SK-N-SH (cell line): ENCODE data around the gene PXMP4. TPM values are rescaled to one million over a fixed set of nuclear protein-coding genes. Genes with fewer than 3 reads are reported as not detected.

Source experiments
- CTCF ChIA-PET: fragments of 300-600, 350-600 bp; formaldehyde crosslinking; extraction: SDS; loops from one replicate; lab custom pipeline; 2021; lab: Yijun Ruan, JAX
- POLR2A ChIA-PET: fragments of 350-600 bp; sonication (Branson Sonifier 250); formaldehyde crosslinking; extraction: SDS; loops from one replicate; lab custom pipeline; 2020; ENCODE audit warnings: antibody characterized with exemption, inconsistent platforms; lab: Yijun Ruan, JAX
- DNase-seq: peaks from one replicate; pipeline ENCODE4 v3.0.0; 2012
- H2AFZ ChIP-seq: fragments of 200-600 bp; sonication (generic); 2 replicates; pipeline ENCODE4 v1.8.1; 2016; ENCODE audit warnings: antibody characterized with exemption, mild to moderate bottlenecking, low read depth
- H3F3A ChIP-seq: fragments of 200-600 bp; sonication (generic); replicated peaks from 2 replicates; pipeline ENCODE3; 2016; ENCODE audit warnings: antibody characterized with exemption, mild to moderate bottlenecking; ENCODE audit not compliant: insufficient read depth
- H3K27ac ChIP-seq, 2 experiments: fragments of 200-500 bp in 1 of 2; fragments of 200-600 bp in 1 of 2; sonication (Bioruptor generic) in 1 of 2; sonication (generic), shearing (Covaris generic) in 1 of 2; 2 replicates each; pipeline versions ENCODE4 v1.5.1 to v1.6.1; 2014 to 2016; ENCODE audit warnings: low read depth in 2 of 2, inconsistent platforms in 1 of 2, low read length in 1 of 2, mild to moderate bottlenecking in 1 of 2, mixed read lengths in 1 of 2
- H3K27me3 ChIP-seq: fragments of 200-600 bp; sonication (generic), shearing (Covaris generic); 2 replicates; pipeline ENCODE4 v1.6.1; 2016; ENCODE audit warnings: mixed run types; ENCODE audit not compliant: insufficient read depth
- H3K36me3 ChIP-seq, 2 experiments: fragments of 200-500 bp in 1 of 2; fragments of 200-600 bp in 1 of 2; sonication (Bioruptor generic) in 1 of 2; sonication (generic) in 1 of 2; replicated peaks in 1 of 2; 2 replicates each; pipeline versions ENCODE3 to v1.5.1; 2014 to 2016; ENCODE audit warnings: low read length in 1 of 2, mild to moderate bottlenecking in 1 of 2; ENCODE audit not compliant: insufficient read depth in 2 of 2, control insufficient read depth in 1 of 2
- H3K4me1 ChIP-seq, 2 experiments: fragments of 200-500 bp in 1 of 2; fragments of 200-600 bp in 1 of 2; sonication (Bioruptor generic) in 1 of 2; sonication (generic), shearing (Covaris generic) in 1 of 2; 2 replicates each; pipeline versions ENCODE4 v1.5.1 to v1.6.1; 2014 to 2016; ENCODE audit warnings: low read depth in 1 of 2, low read length in 1 of 2, mixed run types in 1 of 2; ENCODE audit not compliant: insufficient read depth in 2 of 2, control insufficient read depth in 1 of 2
- H3K4me2 ChIP-seq: fragments of 200-600 bp; sonication (generic), shearing (Covaris generic); 2 replicates; pipeline ENCODE4 v1.6.1; 2017; ENCODE audit warnings: mixed run types
- H3K4me3 ChIP-seq, 2 experiments: fragments of 200-500 bp in 1 of 2; fragments of 200-600 bp in 1 of 2; sonication (Bioruptor generic) in 1 of 2; sonication (generic), shearing (Covaris generic) in 1 of 2; 2 replicates each; pipeline versions ENCODE4 v1.5.1 to v1.8.1; 2014 to 2016; ENCODE audit warnings: low read depth in 2 of 2, inconsistent platforms in 1 of 2, low read length in 1 of 2, mild to moderate bottlenecking in 1 of 2, mixed read lengths in 1 of 2, moderate library complexity in 1 of 2
- H3K79me2 ChIP-seq: fragments of 200-600 bp; sonication (generic); 2 replicates; pipeline ENCODE4 v1.8.1; 2017; ENCODE audit warnings: mild to moderate bottlenecking; ENCODE audit not compliant: insufficient read depth
- H3K9ac ChIP-seq: fragments of 200-600 bp; sonication (generic); 2 replicates; pipeline ENCODE4 v1.6.1; 2017; ENCODE audit warnings: mixed run types
- H3K9me2 ChIP-seq: fragments of 200-600 bp; sonication (generic); 2 replicates; pipeline ENCODE4 v1.6.1; 2017; ENCODE audit warnings: mixed run types
- H3K9me3 ChIP-seq: fragments of 200-600 bp; sonication (generic); 2 replicates; pipeline ENCODE4 v1.6.1; 2017; ENCODE audit warnings: mixed run types, mild to moderate bottlenecking, moderate library complexity
- H4K20me1 ChIP-seq: fragments of 200-600 bp; sonication (generic); 2 replicates; pipeline ENCODE4 v1.6.1; 2017; ENCODE audit warnings: mild to moderate bottlenecking, mixed run types; ENCODE audit not compliant: insufficient read depth
- EP300 ChIP-seq, 2 experiments: IDR thresholded peaks; 2 replicates each; pipeline versions ENCODE4 v1.4.0 to v1.6.1; 2012; ENCODE audit warnings: borderline replicate concordance in 1 of 2, low read depth in 1 of 2, low read length in 1 of 2
- FOSL2 ChIP-seq: IDR thresholded peaks from 2 replicates; pipeline ENCODE4 v1.4.0; 2012; ENCODE audit warnings: low read depth, mild to moderate bottlenecking, moderate library complexity, borderline replicate concordance
- FOXJ3 ChIP-seq: sonication (generic); formaldehyde crosslinking; IDR thresholded peaks from 2 replicates; pipeline ENCODE4 v1.5.1; 2020; ENCODE audit warnings: mild to moderate bottlenecking, missing genetic modification reagents
- FOXM1 ChIP-seq: IDR thresholded peaks from 2 replicates; pipeline ENCODE4 v1.4.0; 2012; ENCODE audit warnings: low read depth, mild to moderate bottlenecking
- GABPA ChIP-seq: IDR thresholded peaks from 2 replicates; pipeline ENCODE4 v1.4.0; 2012; ENCODE audit warnings: low read depth, mild to moderate bottlenecking
- GATA2 ChIP-seq: sonication (generic); formaldehyde crosslinking; IDR thresholded peaks from 2 replicates; pipeline ENCODE4 v1.5.0; 2020; ENCODE audit warnings: mild to moderate bottlenecking, missing genetic modification reagents
- MXI1 ChIP-seq: IDR thresholded peaks from 2 replicates; pipeline ENCODE4 v1.6.1; 2012; ENCODE audit warnings: mild to moderate bottlenecking, low read depth, low read length, improper control_type of control experiment
- NFIC ChIP-seq: IDR thresholded peaks from 2 replicates; pipeline ENCODE4 v1.4.0; 2012; ENCODE audit warnings: borderline replicate concordance
- NRF1 ChIP-seq: IDR thresholded peaks from 2 replicates; pipeline ENCODE4 v1.6.1; 2012; ENCODE audit warnings: low read depth, mild to moderate bottlenecking, low read length
- RCOR1 ChIP-seq: fragments of 150-350 bp; IDR thresholded peaks from 2 replicates; pipeline ENCODE4 v1.6.1; 2017; ENCODE audit warnings: antibody characterized with exemption, low read length
- RXRA ChIP-seq: IDR thresholded peaks from 2 replicates; pipeline ENCODE4 v1.4.0; 2012; ENCODE audit warnings: low read depth, mild to moderate bottlenecking, borderline replicate concordance
- SIN3A ChIP-seq: IDR thresholded peaks from 2 replicates; pipeline ENCODE4 v1.6.1; 2012; ENCODE audit warnings: low read depth, mild to moderate bottlenecking, low read length, moderate library complexity, borderline replicate concordance
- TAF1 ChIP-seq: IDR thresholded peaks from 2 replicates; pipeline ENCODE4 v1.6.1; 2012; ENCODE audit warnings: low read depth, mild to moderate bottlenecking, low read length, moderate library complexity, borderline replicate concordance
- TCF12 ChIP-seq: IDR thresholded peaks from 2 replicates; pipeline ENCODE4 v1.4.0; 2012
- WGBS: methylation state at CpG from one replicate; pipeline ENCODE4 v1.1.6; 2017; ENCODE audit warnings: low lambda C conversion rate; 5-methylcytosine and 5-hydroxymethylcytosine counted together
- polyA plus RNA-seq, 3 experiments: library from polyadenylated mRNA; depleted of rRNA; stranded (reverse); fragments of >200 nt; gene quantifications; 2 replicates each; pipeline ENCODE4 v1.2.3, GENCODE V29; 2012
- TF ChIP-seq, protein P1 (sequence below): fragments of 200-600 bp; sonication (generic); IDR thresholded peaks from 2 replicates; pipeline ENCODE4 v1.6.1; 2017; ENCODE audit warnings: antibody characterized with exemption, mild to moderate bottlenecking, moderate library complexity
- TF ChIP-seq, protein P2 (sequence below): IDR thresholded peaks from 2 replicates; pipeline ENCODE4 v1.4.0; 2012; ENCODE audit warnings: low read depth, borderline replicate concordance
- TF ChIP-seq, protein P3 (sequence below): fragments of 150-350 bp; IDR thresholded peaks from 2 replicates; pipeline ENCODE4 v1.6.1; 2017; ENCODE audit warnings: antibody characterized with exemption, low read length, low read depth, borderline replicate concordance
- TF ChIP-seq, protein P4 (sequence below): IDR thresholded peaks from 2 replicates; pipeline ENCODE4; 2012

PXMP4 gene
- polyA plus RNA-seq, 1 of the 3 experiments (the other 2 are of a cell fraction) = 5.6 TPM

DNA sequence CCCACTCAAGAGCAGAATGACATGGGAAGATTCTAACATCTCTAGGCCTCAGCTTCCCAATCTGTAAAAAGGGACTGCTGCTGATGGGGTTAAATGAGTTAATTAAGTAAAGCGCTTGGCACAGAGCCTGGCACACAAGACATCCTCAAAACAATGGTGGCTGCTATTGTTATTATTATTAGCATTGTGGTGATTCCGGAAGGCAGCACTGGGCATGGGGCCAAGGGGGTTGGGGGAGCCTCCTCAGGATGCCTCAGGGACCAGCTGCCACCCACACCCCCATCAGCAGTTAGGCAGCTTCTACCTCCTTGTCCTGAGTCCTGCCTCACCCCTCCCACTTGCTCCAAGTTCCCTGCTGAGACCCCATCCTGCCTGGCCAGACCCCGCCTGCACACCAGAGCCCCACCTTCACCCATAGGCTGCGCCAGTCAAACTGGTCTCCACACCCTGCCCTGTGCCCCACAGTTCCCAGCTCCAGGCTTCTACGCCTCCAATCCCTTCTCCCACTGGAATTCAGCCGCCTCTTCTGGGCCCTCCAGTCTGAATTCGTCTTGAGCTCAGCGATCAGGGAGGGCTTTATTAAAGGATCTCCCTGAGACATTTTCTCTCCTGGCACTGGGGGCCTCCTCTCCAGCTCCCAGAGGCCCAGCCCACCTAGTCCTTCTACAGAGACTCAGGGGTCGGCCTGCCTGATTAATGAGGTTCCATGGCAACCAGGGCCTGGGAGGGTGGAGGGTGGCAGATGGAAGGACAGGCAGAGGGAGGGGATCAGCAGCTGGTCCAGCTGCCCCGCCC, 35.4 kb downstream of the PXMP4 start:
- peaks cover 35% of the 10 kb centered on the region for H3K79me2 ChIP-seq
- 54% methylated on average over 9 of the region's 10 CpGs for WGBS
- TF ChIP-seq FOSL2 (no peak), RCOR1 (0 out of 2 replicates have a peak, but pooled peaks have one; percentile 3)
- H3K27me3 ChIP-seq = no peaks in the 10 kb centered on the region
- H3K36me3 ChIP-seq = no peaks in the 10 kb centered on the region
- H3K9me2 ChIP-seq = no peaks in the 10 kb centered on the region
- peaks cover 7 to 19% of the 10 kb centered on the region in 2 experiments; a peak in 2 of 4 replicates for H3K4me1 ChIP-seq
- peaks cover 6% of the 10 kb centered on the region; the same call in 1 of the 2 replicates for H4K20me1 ChIP-seq
- peak; percentile 76 for DNase-seq
- H3K27ac ChIP-seq = peak overlapping the region in 1 of 2 experiments; percentile 18; a peak in 2 of 4 replicates
- H2AFZ ChIP-seq = peak overlapping the region; percentile 66; the same call in 1 of the 2 replicates
- H3K9me3 ChIP-seq = no peaks in the 10 kb centered on the region
- peak overlapping the region; percentile 61 to 62 for H3K4me3 ChIP-seq
- POLR2A ChIA-PET = interaction anchor here (0.9 to 1.6 kb wide), 6 partner anchors 10 to 47 kb away, joined by 3 to 7 read pairs (median 4); partner anchors contain the start of genes PXMP4 and ZNF341
- H3K9ac ChIP-seq = peak overlapping the region; percentile 64
- no peaks in the 10 kb centered on the region for H3F3A ChIP-seq
- peak overlapping the region; percentile 72 for H3K4me2 ChIP-seq
- CTCF ChIA-PET = interaction anchor here (0.6 to 4.5 kb wide), 7 partner anchors 10 to 227 kb away, joined by 3 to 15 read pairs (median 4); partner anchors contain the start of gene ACTL10

DNA sequence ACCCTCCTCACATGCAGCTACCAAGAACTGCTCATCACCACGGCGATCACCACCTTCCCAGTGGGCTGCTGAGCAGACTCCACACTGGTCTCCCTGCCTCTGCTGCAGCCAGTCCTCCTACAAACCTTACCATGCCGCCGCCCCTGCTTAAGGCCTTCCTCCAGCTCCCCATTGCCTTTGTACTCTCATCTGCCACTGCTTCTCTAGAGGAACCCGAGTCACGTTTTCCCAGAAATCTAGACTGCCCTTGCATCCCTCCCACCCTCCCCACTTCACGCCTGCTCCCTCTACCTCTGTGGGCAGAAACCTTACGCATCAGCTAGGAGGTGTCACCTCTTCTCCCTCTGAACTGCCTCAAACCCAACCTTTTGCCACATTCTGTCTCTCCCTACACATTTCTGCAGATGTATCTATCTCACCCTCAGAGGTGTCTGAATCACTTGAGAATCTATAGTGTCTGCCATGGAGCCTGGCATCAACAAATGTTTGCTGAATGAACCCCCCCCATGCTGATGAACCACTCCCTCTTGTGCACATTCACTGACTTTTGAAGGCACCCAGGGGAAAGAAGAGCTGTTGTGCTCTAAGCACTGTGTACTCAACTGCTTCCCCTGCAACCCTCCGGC, 38.3 kb downstream of the PXMP4 start:
- peaks cover 7 to 17% of the 10 kb centered on the region in 2 experiments; a peak in 2 of 4 replicates for H3K4me1 ChIP-seq
- peaks cover 6% of the 10 kb centered on the region; the same call in 1 of the 2 replicates for H4K20me1 ChIP-seq
- no peaks in the 10 kb centered on the region for H3K36me3 ChIP-seq
- 91% methylated on average over 9 of the region's 9 CpGs for WGBS
- peaks cover 35% of the 10 kb centered on the region for H3K79me2 ChIP-seq
- H3K4me3 ChIP-seq = no peak overlapping the region
- TF ChIP-seq, protein P1, sequence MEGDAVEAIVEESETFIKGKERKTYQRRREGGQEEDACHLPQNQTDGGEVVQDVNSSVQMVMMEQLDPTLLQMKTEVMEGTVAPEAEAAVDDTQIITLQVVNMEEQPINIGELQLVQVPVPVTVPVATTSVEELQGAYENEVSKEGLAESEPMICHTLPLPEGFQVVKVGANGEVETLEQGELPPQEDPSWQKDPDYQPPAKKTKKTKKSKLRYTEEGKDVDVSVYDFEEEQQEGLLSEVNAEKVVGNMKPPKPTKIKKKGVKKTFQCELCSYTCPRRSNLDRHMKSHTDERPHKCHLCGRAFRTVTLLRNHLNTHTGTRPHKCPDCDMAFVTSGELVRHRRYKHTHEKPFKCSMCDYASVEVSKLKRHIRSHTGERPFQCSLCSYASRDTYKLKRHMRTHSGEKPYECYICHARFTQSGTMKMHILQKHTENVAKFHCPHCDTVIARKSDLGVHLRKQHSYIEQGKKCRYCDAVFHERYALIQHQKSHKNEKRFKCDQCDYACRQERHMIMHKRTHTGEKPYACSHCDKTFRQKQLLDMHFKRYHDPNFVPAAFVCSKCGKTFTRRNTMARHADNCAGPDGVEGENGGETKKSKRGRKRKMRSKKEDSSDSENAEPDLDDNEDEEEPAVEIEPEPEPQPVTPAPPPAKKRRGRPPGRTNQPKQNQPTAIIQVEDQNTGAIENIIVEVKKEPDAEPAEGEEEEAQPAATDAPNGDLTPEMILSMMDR = no peak
- TF ChIP-seq NRF1 = no peak
- TF ChIP-seq TCF12 = no peak
- TF ChIP-seq, protein P2, sequence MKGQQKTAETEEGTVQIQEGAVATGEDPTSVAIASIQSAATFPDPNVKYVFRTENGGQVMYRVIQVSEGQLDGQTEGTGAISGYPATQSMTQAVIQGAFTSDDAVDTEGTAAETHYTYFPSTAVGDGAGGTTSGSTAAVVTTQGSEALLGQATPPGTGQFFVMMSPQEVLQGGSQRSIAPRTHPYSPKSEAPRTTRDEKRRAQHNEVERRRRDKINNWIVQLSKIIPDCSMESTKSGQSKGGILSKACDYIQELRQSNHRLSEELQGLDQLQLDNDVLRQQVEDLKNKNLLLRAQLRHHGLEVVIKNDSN = no peak
- no peak for TF ChIP-seq SIN3A
- TF ChIP-seq FOXM1 = no peak
- no peak for TF ChIP-seq GABPA
- TF ChIP-seq EP300 (IDR thresholded peaks at IDR 0.05; ENCODE audit: borderline replicate concordance in 1 of 2, low read depth in 1 of 2, low read length in 1 of 2) = no peak
- TF ChIP-seq, protein P3, sequence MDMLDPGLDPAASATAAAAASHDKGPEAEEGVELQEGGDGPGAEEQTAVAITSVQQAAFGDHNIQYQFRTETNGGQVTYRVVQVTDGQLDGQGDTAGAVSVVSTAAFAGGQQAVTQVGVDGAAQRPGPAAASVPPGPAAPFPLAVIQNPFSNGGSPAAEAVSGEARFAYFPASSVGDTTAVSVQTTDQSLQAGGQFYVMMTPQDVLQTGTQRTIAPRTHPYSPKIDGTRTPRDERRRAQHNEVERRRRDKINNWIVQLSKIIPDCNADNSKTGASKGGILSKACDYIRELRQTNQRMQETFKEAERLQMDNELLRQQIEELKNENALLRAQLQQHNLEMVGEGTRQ = no peak
- TF ChIP-seq FOXJ3 (CRISPR knock-in tag) = no peak
- TF ChIP-seq, protein P4, sequence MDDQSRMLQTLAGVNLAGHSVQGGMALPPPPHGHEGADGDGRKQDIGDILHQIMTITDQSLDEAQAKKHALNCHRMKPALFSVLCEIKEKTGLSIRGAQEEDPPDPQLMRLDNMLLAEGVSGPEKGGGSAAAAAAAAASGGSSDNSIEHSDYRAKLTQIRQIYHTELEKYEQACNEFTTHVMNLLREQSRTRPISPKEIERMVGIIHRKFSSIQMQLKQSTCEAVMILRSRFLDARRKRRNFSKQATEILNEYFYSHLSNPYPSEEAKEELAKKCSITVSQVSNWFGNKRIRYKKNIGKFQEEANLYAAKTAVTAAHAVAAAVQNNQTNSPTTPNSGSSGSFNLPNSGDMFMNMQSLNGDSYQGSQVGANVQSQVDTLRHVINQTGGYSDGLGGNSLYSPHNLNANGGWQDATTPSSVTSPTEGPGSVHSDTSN = no peak
- no peak for TF ChIP-seq MXI1
- TF ChIP-seq GATA2 (CRISPR knock-in tag) = no peak
- TF ChIP-seq RCOR1 = no peak
- TF ChIP-seq TAF1 = no peak
- TF ChIP-seq RXRA = no peak
- TF ChIP-seq NFIC = no peak
- TF ChIP-seq, all 33 proteins: peak for 0
- CTCF ChIA-PET = interaction anchor here (1.6 to 4.3 kb wide), 2 partner anchors 14 to 29 kb away, joined by 7 to 34 read pairs; partner anchors contain the start of gene ACTL10
- no peak overlapping the region for H2AFZ ChIP-seq
- H3K9me2 ChIP-seq = no peaks in the 10 kb centered on the region
- no peaks in the 10 kb centered on the region for H3K27me3 ChIP-seq
- no peak overlapping the region for H3K9ac ChIP-seq
- POLR2A ChIA-PET = no interaction called here
- DNase-seq = no peak
- H3K9me3 ChIP-seq = no peaks in the 10 kb centered on the region
- no peaks in the 10 kb centered on the region for H3F3A ChIP-seq
- no peak overlapping the region for H3K4me2 ChIP-seq
- no peak overlapping the region for H3K27ac ChIP-seq
